ENCODE data around the gene TOMM20.
A peak's percentile ranks its signal among the peaks of the same experiment; 100 is the strongest.

TOMM20 gene

GRCh38 chr1:235134171-235134570 is 5.5 kb upstream of the TOMM20 start:
- no peak overlapping the region for H3K9ac ChIP-seq (ENCODE audit: low read depth, low read length)
- no peak overlapping the region for H3K27ac ChIP-seq (ENCODE audit: low read depth, low read length)
- no peaks in the 10 kb centered on the region for H3K27me3 ChIP-seq (ENCODE audit: insufficient read depth, low read length)
- H3K36me3 ChIP-seq (ENCODE audit: insufficient read depth, low read length): peaks cover 77% of the 10 kb centered on the region
- H3K9me3 ChIP-seq (ENCODE audit: insufficient read depth, low read depth, low read length): no peaks in the 10 kb centered on the region
- H3K4me3 ChIP-seq (ENCODE audit: low read length): no peak overlapping the region
- WGBS: 99% methylated on average over 11 of the region's 12 CpGs
- H3K4me1 ChIP-seq (ENCODE audit: insufficient read depth, low read length): no peaks in the 10 kb centered on the region

- no peak overlapping the region for H3K27ac ChIP-seq (ENCODE audit: low read depth, low read length)
- no peaks in the 10 kb centered on the region for H3K27me3 ChIP-seq (ENCODE audit: insufficient read depth, low read length)
- no peaks in the 10 kb centered on the region for H3K9me3 ChIP-seq (ENCODE audit: insufficient read depth, low read depth, low read length)
- H3K36me3 ChIP-seq (ENCODE audit: insufficient read depth, low read length): peaks cover 66% of the 10 kb centered on the region
- WGBS: 97% methylated on average over 3 of the region's 3 CpGs
- H3K9ac ChIP-seq (ENCODE audit: low read depth, low read length): no peak overlapping the region
- no peak overlapping the region for H3K4me3 ChIP-seq (ENCODE audit: low read length)
- no peaks in the 10 kb centered on the region for H3K4me1 ChIP-seq (ENCODE audit: insufficient read depth, low read length)
Observed at GRCh38 chr1:235133086-235133485, 4.4 kb upstream of the TOMM20 start.

DNA sequence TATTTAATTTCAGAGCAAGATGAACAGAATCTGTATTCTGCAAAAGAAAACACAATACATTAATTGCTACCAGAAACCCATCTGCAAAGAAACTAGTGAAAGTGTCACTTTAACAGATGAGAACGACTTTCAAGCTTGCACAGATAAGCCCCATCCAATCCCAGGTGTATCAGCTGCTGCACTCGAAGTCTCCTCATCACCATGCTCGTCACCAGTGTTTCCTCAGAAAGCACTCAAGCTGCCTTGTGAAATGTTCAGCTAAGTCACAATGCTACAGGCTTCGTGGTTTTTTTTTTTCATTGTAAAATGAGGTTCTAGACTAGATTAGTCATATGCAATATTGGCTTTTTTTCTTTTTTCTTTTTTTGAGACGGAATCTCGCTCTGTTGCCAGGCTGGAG is 3.3 kb upstream of the TOMM20 start:
- Histone ChIP-seq H3K4me3 (ENCODE audit: low read length) (no peak overlapping the region), H3K36me3 (ENCODE audit: insufficient read depth, low read length) (peaks cover 59% of the 10 kb centered on the region), H3K9me3 (ENCODE audit: insufficient read depth, low read depth, low read length) (no peaks in the 10 kb centered on the region), H3K27me3 (ENCODE audit: insufficient read depth, low read length) (no peaks in the 10 kb centered on the region), H3K27ac (ENCODE audit: low read depth, low read length) (no peak overlapping the region), H3K9ac (ENCODE audit: low read depth, low read length) (no peak overlapping the region), H3K4me1 (ENCODE audit: insufficient read depth, low read length) (no peaks in the 10 kb centered on the region)
- 94% methylated on average over 6 of the region's 6 CpGs for WGBS

GRCh38 chr1:235130766-235131270 is 2.2 kb upstream of the TOMM20 start:
- WGBS: 92% methylated on average over 7 of the region's 7 CpGs
- Histone ChIP-seq H3K36me3 (ENCODE audit: insufficient read depth, low read length) (peaks cover 59% of the 10 kb centered on the region), H3K27me3 (ENCODE audit: insufficient read depth, low read length) (no peaks in the 10 kb centered on the region), H3K9ac (ENCODE audit: low read depth, low read length) (no peak overlapping the region), H3K4me1 (ENCODE audit: insufficient read depth, low read length) (no peaks in the 10 kb centered on the region), H3K9me3 (ENCODE audit: insufficient read depth, low read depth, low read length) (no peaks in the 10 kb centered on the region), H3K4me3 (ENCODE audit: low read length) (no peak overlapping the region), H3K27ac (ENCODE audit: low read depth, low read length) (no peak overlapping the region)

DNA sequence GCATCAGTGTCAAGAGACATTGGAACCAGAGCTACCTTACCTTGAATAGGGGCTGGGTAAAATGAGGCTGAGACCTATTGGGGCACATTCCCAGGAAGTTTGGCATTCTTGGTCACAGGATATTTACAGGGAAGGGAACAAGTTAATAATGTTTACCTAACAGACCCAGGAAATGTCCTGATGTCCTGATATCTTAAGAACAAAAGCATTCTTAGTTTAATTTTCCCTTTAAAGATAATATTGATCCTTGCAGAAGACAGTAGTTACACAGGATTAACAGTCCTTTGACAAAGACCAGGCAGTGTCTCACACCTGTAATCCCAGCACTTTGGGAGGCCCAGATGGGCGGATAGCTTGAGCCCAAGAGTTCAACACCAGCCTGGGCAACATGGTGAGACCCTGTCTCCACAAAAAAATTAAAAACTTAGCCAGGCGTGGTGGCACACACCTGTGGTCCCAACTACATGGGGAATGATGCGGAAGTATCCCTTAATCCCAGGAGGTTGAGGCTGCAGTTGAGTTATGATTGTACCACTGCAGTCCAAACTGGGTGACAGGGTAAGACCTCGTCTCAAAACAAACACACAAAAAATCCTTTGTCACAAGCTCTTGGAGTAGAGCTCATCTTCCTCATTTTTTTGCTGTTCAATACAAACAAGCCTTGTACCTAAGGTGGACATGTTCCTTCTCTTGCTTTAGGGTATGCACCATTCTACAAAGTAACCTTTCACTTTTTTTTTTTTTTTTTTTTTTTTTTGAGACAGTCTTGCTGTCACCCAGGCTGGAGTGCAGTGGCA is 1.3 kb upstream of the TOMM20 start:
- H3K36me3 ChIP-seq (ENCODE audit: insufficient read depth, low read length): peaks cover 53% of the 10 kb centered on the region
- H3K27ac ChIP-seq (ENCODE audit: low read depth, low read length): no peak overlapping the region; the same call in 1 of the 2 replicates
- no peaks in the 10 kb centered on the region for H3K4me1 ChIP-seq (ENCODE audit: insufficient read depth, low read length)
- 91% methylated on average over 4 of the region's 4 CpGs for WGBS
- no peaks in the 10 kb centered on the region for H3K27me3 ChIP-seq (ENCODE audit: insufficient read depth, low read length)
- no peak overlapping the region for H3K9ac ChIP-seq (ENCODE audit: low read depth, low read length)
- H3K4me3 ChIP-seq (ENCODE audit: low read length): no peak overlapping the region
- H3K9me3 ChIP-seq (ENCODE audit: insufficient read depth, low read depth, low read length): no peaks in the 10 kb centered on the region

- peaks cover 5% of the 10 kb centered on the region; the same call in 1 of the 2 replicates for H3K4me1 ChIP-seq (ENCODE audit: insufficient read depth, low read length)
Observed at GRCh38 chr1:235127732-235128455, 743 bp downstream of the TOMM20 start.

GRCh38 chr1:235127203-235127602 is 1.4 kb downstream of the TOMM20 start:
- H3K9ac ChIP-seq (ENCODE audit: low read depth, low read length): peak overlapping the region; percentile 97
- H3K4me3 ChIP-seq (ENCODE audit: low read length): peak overlapping the region; percentile 78
- no peak overlapping the region for H3K27ac ChIP-seq (ENCODE audit: low read depth, low read length)
- 33% methylated on average over 4 of the region's 4 CpGs for WGBS
- H3K27me3 ChIP-seq (ENCODE audit: insufficient read depth, low read length): no peaks in the 10 kb centered on the region
- peaks cover 5% of the 10 kb centered on the region; the same call in 1 of the 2 replicates for H3K4me1 ChIP-seq (ENCODE audit: insufficient read depth, low read length)
- no peaks in the 10 kb centered on the region for H3K9me3 ChIP-seq (ENCODE audit: insufficient read depth, low read depth, low read length)
- H3K36me3 ChIP-seq (ENCODE audit: insufficient read depth, low read length): peaks cover 54% of the 10 kb centered on the region

More at GRCh38 chr1:235127732-235128455, 743 bp downstream of the TOMM20 start:
- no peaks in the 10 kb centered on the region for H3K9me3 ChIP-seq (ENCODE audit: insufficient read depth, low read depth, low read length)
- peak overlapping the region; percentile 94 for H3K27ac ChIP-seq (ENCODE audit: low read depth, low read length)
- no peaks in the 10 kb centered on the region for H3K27me3 ChIP-seq (ENCODE audit: insufficient read depth, low read length)
- H3K9ac ChIP-seq (ENCODE audit: low read depth, low read length): peak overlapping the region; percentile 97
- 1% methylated on average over 34 of the region's 35 CpGs for WGBS
- peak overlapping the region; percentile 78 for H3K4me3 ChIP-seq (ENCODE audit: low read length)
- H3K36me3 ChIP-seq (ENCODE audit: insufficient read depth, low read length): peaks cover 52% of the 10 kb centered on the region

- no peak overlapping the region for H3K9ac ChIP-seq (ENCODE audit: low read depth, low read length)
Observed at GRCh38 chr1:235124665-235125064, 4.0 kb downstream of the TOMM20 start.

GRCh38 chr1:235124111-235124510 is 4.5 kb downstream of the TOMM20 start:
- WGBS: 95% methylated on average over 9 of the region's 9 CpGs
- Histone ChIP-seq H3K4me3 (ENCODE audit: low read length) (no peak overlapping the region), H3K27ac (ENCODE audit: low read depth, low read length) (no peak overlapping the region), H3K27me3 (ENCODE audit: insufficient read depth, low read length) (no peaks in the 10 kb centered on the region), H3K36me3 (ENCODE audit: insufficient read depth, low read length) (peaks cover 74% of the 10 kb centered on the region), H3K9me3 (ENCODE audit: insufficient read depth, low read depth, low read length) (no peaks in the 10 kb centered on the region), H3K9ac (ENCODE audit: low read depth, low read length) (no peak overlapping the region), H3K4me1 (ENCODE audit: insufficient read depth, low read length) (peaks cover 5% of the 10 kb centered on the region; the same call in 1 of the 2 replicates)

More at GRCh38 chr1:235124665-235125064, 4.0 kb downstream of the TOMM20 start:
- H3K9me3 ChIP-seq (ENCODE audit: insufficient read depth, low read depth, low read length): no peaks in the 10 kb centered on the region
- H3K4me3 ChIP-seq (ENCODE audit: low read length): no peak overlapping the region
- H3K27me3 ChIP-seq (ENCODE audit: insufficient read depth, low read length): no peaks in the 10 kb centered on the region
- peaks cover 68% of the 10 kb centered on the region for H3K36me3 ChIP-seq (ENCODE audit: insufficient read depth, low read length)
- peaks cover 5% of the 10 kb centered on the region; the same call in 1 of the 2 replicates for H3K4me1 ChIP-seq (ENCODE audit: insufficient read depth, low read length)
- no CpG with 5 or more reads among the region's 1 CpG for WGBS
- no peak overlapping the region for H3K27ac ChIP-seq (ENCODE audit: low read depth, low read length)

GRCh38 chr1:235122348-235122747 is 6.3 kb downstream of the TOMM20 start:
- Histone ChIP-seq H3K36me3 (ENCODE audit: insufficient read depth, low read length) (peaks cover 90% of the 10 kb centered on the region), H3K27ac (ENCODE audit: low read depth, low read length) (no peak overlapping the region), H3K4me3 (ENCODE audit: low read length) (no peak overlapping the region), H3K9ac (ENCODE audit: low read depth, low read length) (no peak overlapping the region), H3K4me1 (ENCODE audit: insufficient read depth, low read length) (peaks cover 5% of the 10 kb centered on the region; the same call in 1 of the 2 replicates), H3K9me3 (ENCODE audit: insufficient read depth, low read depth, low read length) (no peaks in the 10 kb centered on the region), H3K27me3 (ENCODE audit: insufficient read depth, low read length) (no peaks in the 10 kb centered on the region)
- WGBS: 100% methylated on average over 1 of the region's 1 CpG
